ENCODE measurements around the gene GPC5. TPM values are rescaled to one million over a fixed set of nuclear protein-coding genes. Genes with fewer than 3 reads are reported as not detected.

The GPC5 gene
- total RNA-seq, 2 experiments from 2014 or later: 2.4 TPM; not detected in 1

DNA sequence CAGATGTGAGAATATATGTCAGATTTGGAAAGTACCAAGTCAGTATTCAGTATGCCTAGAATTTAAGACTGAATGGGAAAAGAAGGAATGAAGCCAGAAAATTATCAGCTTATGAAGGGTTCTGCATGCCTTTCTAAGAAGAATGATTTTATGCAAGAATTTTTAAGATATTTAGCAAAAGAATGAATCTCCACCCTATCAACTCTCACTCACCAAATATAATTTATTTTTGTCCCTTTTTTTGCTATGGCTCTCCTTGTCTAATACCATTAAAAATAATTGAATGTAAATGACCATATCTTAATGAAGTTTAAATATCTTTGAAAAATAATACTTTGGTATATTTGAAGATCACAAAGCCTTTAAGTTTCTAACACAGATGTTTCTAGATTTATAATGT is 1215.5 kb downstream of the GPC5 start:
- no peak for DNase-seq (ENCODE audit: low spot score)
- Histone ChIP-seq H3K4me3 (ENCODE audit: low read depth, low read length, poor library complexity, severe bottlenecking) (no peak overlapping the region), H2AFZ (ENCODE audit: low read length) (no peak overlapping the region), H3K9me3 (ENCODE audit: low read length) (no peaks in the 10 kb centered on the region), H3K4me1 (ENCODE audit: insufficient read depth, low read length, poor library complexity, severe bottlenecking) (no peaks in the 10 kb centered on the region), H3K27ac (ENCODE audit: low read depth, low read length, poor library complexity, severe bottlenecking) (no peak overlapping the region), H3K36me3 (ENCODE audit: insufficient read depth, low read length) (no peaks in the 10 kb centered on the region), H3K79me2 (ENCODE audit: insufficient read depth, low read depth, low read length) (no peaks in the 10 kb centered on the region), H3K4me2 (ENCODE audit: low read length) (no peak overlapping the region), H4K20me1 (ENCODE audit: insufficient read depth, low read length) (no peaks in the 10 kb centered on the region), H3K9me2 (ENCODE audit: insufficient read depth, low read length) (no peaks in the 10 kb centered on the region)
- POLR2A ChIA-PET: no interaction called here
- TF ChIP-seq CTCF (conservative IDR thresholded peaks at IDR 0.05; ENCODE audit: low read length) (no peak), EZH2phosphoT487 (IDR thresholded peaks at IDR 0.05; ENCODE audit: borderline replicate concordance, low read depth, low read length) (no peak)
- BruUV-seq (replicated peaks): no TSS peak
- CTCF ChIA-PET (ENCODE audit: unreplicated experiment): no interaction called here
- intact Hi-C loops (cut with micrococcal nuclease; ENCODE audit: unreplicated experiment): no loop called here

DNA sequence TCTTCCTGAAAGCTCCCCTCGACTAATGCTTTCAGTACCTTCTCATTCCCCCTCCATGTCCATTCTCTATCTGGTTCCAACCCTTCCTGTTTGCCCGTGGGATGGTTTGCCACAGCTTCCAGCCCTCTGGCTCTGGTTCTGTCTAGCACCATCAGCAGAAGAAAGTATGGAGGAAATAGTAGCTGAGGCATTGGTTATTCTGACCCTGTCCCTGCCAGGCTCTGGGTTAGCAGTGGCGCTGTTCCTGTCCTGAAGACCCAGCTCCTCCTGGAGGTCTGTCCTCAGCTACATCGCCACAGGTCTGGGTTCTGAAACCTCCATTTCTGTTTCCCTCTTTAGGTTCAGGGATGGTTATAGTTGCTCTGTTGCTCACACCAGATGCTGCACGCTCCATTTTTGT is 1223.6 kb downstream of the GPC5 start:
- Histone ChIP-seq H3K9me3 (ENCODE audit: low read length) (no peaks in the 10 kb centered on the region), H3K27ac (ENCODE audit: low read depth, low read length, poor library complexity, severe bottlenecking) (no peak overlapping the region), H3K36me3 (ENCODE audit: insufficient read depth, low read length) (no peaks in the 10 kb centered on the region), H3K9me2 (ENCODE audit: insufficient read depth, low read length) (no peaks in the 10 kb centered on the region), H3K4me1 (ENCODE audit: insufficient read depth, low read length, poor library complexity, severe bottlenecking) (no peaks in the 10 kb centered on the region), H3K4me3 (ENCODE audit: low read depth, low read length, poor library complexity, severe bottlenecking) (no peak overlapping the region), H3K79me2 (ENCODE audit: insufficient read depth, low read depth, low read length) (no peaks in the 10 kb centered on the region), H4K20me1 (ENCODE audit: insufficient read depth, low read length) (no peaks in the 10 kb centered on the region), H3K4me2 (ENCODE audit: low read length) (no peak overlapping the region), H2AFZ (ENCODE audit: low read length) (no peak overlapping the region)
- ChIA-PET CTCF (ENCODE audit: unreplicated experiment) (interaction anchor here (0.6 kb wide), 1 partner anchor 1376 kb away, joined by 4 read pairs; no protein-coding TSS in a partner anchor), POLR2A (interaction anchor here (0.6 kb wide), 1 partner anchor 219 kb away, joined by 3 read pairs; no protein-coding TSS in a partner anchor)
- intact Hi-C loops (cut with micrococcal nuclease; ENCODE audit: unreplicated experiment): no loop called here
- no TSS peak for BruUV-seq (replicated peaks)
- no peak for DNase-seq (ENCODE audit: low spot score)
- TF ChIP-seq EZH2phosphoT487 (IDR thresholded peaks at IDR 0.05; ENCODE audit: borderline replicate concordance, low read depth, low read length) (no peak), CTCF (conservative IDR thresholded peaks at IDR 0.05; ENCODE audit: low read length) (no peak)

- Histone ChIP-seq H4K20me1 (ENCODE audit: insufficient read depth, low read length) (no peaks in the 10 kb centered on the region), H3K9me3 (ENCODE audit: low read length) (no peaks in the 10 kb centered on the region), H3K27ac (ENCODE audit: low read depth, low read length, poor library complexity, severe bottlenecking) (no peak overlapping the region), H3K36me3 (ENCODE audit: insufficient read depth, low read length) (no peaks in the 10 kb centered on the region), H3K79me2 (ENCODE audit: insufficient read depth, low read depth, low read length) (no peaks in the 10 kb centered on the region), H3K4me3 (ENCODE audit: low read depth, low read length, poor library complexity, severe bottlenecking) (no peak overlapping the region), H3K4me2 (ENCODE audit: low read length) (no peak overlapping the region), H3K9me2 (ENCODE audit: insufficient read depth, low read length) (no peaks in the 10 kb centered on the region), H2AFZ (ENCODE audit: low read length) (no peak overlapping the region), H3K4me1 (ENCODE audit: insufficient read depth, low read length, poor library complexity, severe bottlenecking) (no peaks in the 10 kb centered on the region)
- intact Hi-C loops (cut with micrococcal nuclease; ENCODE audit: unreplicated experiment): no loop called here
- ChIA-PET POLR2A (no interaction called here), CTCF (ENCODE audit: unreplicated experiment) (no interaction called here)
- TF ChIP-seq CTCF (conservative IDR thresholded peaks at IDR 0.05; ENCODE audit: low read length): no peak
- no peak for TF ChIP-seq EZH2phosphoT487 (IDR thresholded peaks at IDR 0.05; ENCODE audit: borderline replicate concordance, low read depth, low read length)
- no peak for DNase-seq (ENCODE audit: low spot score)
- BruUV-seq (replicated peaks): no TSS peak
Observed at GRCh38 chr13:92622905-92623304, 1224.5 kb downstream of the GPC5 start.

Measured in OCI-LY7 (cell line).